Activated CD4-positive, alpha-beta memory T cell treated with anti-CD3 and anti-CD28 coated beads for 36 hours (primary cell): Measurements from ENCODE around the gene MFAP2. TPM values are rescaled to one million over a fixed set of nuclear protein-coding genes. Genes with fewer than 3 reads are reported as not detected.

Source experiments
- CTCF ChIA-PET: fragments of 350-600 bp; sonication (Branson Sonifier 250); formaldehyde crosslinking; loops from one replicate; lab custom pipeline; 2021; ENCODE audit warnings: antibody characterized with exemption, inconsistent platforms; lab: Charles Lee
- POLR2A ChIA-PET: fragments of 350-600 bp; sonication (Branson Sonifier 250); formaldehyde crosslinking; loops from one replicate; lab custom pipeline; 2021; ENCODE audit warnings: antibody characterized with exemption; lab: Charles Lee
- DNase-seq: peaks from one replicate; pipeline ENCODE4 v3.0.0-alpha.2; 2020
- H3K27ac Mint-ChIP-seq: one replicate; pipeline ENCODE4 v1.8.0; 2021; ENCODE audit warnings: mixed read lengths
- H3K27me3 Mint-ChIP-seq: one replicate; pipeline ENCODE4 v1.8.0; 2021; ENCODE audit warnings: mixed read lengths
- H3K36me3 Mint-ChIP-seq: one replicate; pipeline ENCODE4 v1.8.0; 2021; ENCODE audit warnings: mixed read lengths
- H3K4me1 Mint-ChIP-seq: one replicate; pipeline ENCODE4 v1.8.0; 2021; ENCODE audit warnings: low read depth, mixed read lengths
- H3K4me3 Mint-ChIP-seq: one replicate; pipeline ENCODE4 v1.8.0; 2021; ENCODE audit warnings: mild to moderate bottlenecking, mixed read lengths
- H3K9me3 Mint-ChIP-seq: one replicate; pipeline ENCODE4 v1.8.0; 2021; ENCODE audit warnings: mixed read lengths
- intact Hi-C: fragments of 100-400 bp; cut with micrococcal nuclease; formaldehyde crosslinking; loops from one replicate; pipeline ENCODE4 v1.15.1; 2023
- total RNA-seq, 2 experiments: library from RNA; stranded (reverse); gene quantifications; one replicate each; pipeline ENCODE4 v1.2.3, GENCODE V29; 2021

The MFAP2 gene
- total RNA-seq, 2 experiments from 2014 or later, result not detected

DNA sequence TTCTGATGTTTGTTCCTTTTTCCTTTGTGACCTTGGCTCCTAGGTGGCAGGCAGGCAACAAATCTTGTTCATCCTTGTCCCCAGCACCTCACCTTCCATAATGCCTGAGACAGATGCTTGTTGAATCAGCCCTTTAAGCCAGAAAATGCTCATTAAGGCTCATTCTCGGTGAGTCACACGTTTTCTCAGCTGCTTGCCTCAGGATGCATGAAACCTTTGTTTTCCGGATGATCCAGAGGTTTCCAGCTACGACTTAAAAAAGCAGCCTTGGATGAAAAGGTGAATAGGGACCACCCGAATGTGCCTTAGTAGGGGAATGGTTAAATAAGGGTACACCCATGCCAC, 35.9 kb upstream of the MFAP2 start:
- CTCF ChIA-PET, result no interaction called here
- no peaks in the 10 kb centered on the region for H3K9me3 Mint-ChIP-seq
- no peak overlapping the region for H3K4me3 Mint-ChIP-seq
- POLR2A ChIA-PET, result interaction anchor here (0.8 kb wide), 1 partner anchor 102 kb away, joined by 3 read pairs; no protein-coding TSS in a partner anchor
- H3K27me3 Mint-ChIP-seq, result no peaks in the 10 kb centered on the region
- H3K36me3 Mint-ChIP-seq, result peaks cover 18% of the 10 kb centered on the region
- no peak for DNase-seq
- intact Hi-C loops, result no loop called here
- peaks cover 12% of the 10 kb centered on the region for H3K4me1 Mint-ChIP-seq
- H3K27ac Mint-ChIP-seq, result no peak overlapping the region

GRCh38 chr1:17014671-17015567, 34.5 kb upstream of the MFAP2 start:
- POLR2A ChIA-PET, result no interaction called here
- Mint-ChIP-seq H3K9me3 (no peaks in the 10 kb centered on the region), H3K4me1 (peaks cover 19% of the 10 kb centered on the region), H3K36me3 (peaks cover 13% of the 10 kb centered on the region), H3K27me3 (no peaks in the 10 kb centered on the region), H3K4me3 (no peak overlapping the region), H3K27ac (no peak overlapping the region)
- intact Hi-C loops, result no loop called here
- CTCF ChIA-PET, result no interaction called here
- DNase-seq, result no peak

- no peak overlapping the region for H3K27ac Mint-ChIP-seq
- ChIA-PET POLR2A (no interaction called here), CTCF (interaction anchor here (0.5 to 1.5 kb wide), 2 partner anchors 53 to 398 kb away, joined by 3 to 5 read pairs; no protein-coding TSS in a partner anchor)
- DNase-seq, result no peak
- no peak overlapping the region for H3K4me3 Mint-ChIP-seq
- peaks cover 5% of the 10 kb centered on the region for H3K36me3 Mint-ChIP-seq
- no peaks in the 10 kb centered on the region for H3K9me3 Mint-ChIP-seq
- intact Hi-C loops, result no loop called here
- peaks cover 14% of the 10 kb centered on the region for H3K4me1 Mint-ChIP-seq
- H3K27me3 Mint-ChIP-seq, result no peaks in the 10 kb centered on the region
Observed at GRCh38 chr1:17013491-17014320, 33.3 kb upstream of the MFAP2 start.

DNA sequence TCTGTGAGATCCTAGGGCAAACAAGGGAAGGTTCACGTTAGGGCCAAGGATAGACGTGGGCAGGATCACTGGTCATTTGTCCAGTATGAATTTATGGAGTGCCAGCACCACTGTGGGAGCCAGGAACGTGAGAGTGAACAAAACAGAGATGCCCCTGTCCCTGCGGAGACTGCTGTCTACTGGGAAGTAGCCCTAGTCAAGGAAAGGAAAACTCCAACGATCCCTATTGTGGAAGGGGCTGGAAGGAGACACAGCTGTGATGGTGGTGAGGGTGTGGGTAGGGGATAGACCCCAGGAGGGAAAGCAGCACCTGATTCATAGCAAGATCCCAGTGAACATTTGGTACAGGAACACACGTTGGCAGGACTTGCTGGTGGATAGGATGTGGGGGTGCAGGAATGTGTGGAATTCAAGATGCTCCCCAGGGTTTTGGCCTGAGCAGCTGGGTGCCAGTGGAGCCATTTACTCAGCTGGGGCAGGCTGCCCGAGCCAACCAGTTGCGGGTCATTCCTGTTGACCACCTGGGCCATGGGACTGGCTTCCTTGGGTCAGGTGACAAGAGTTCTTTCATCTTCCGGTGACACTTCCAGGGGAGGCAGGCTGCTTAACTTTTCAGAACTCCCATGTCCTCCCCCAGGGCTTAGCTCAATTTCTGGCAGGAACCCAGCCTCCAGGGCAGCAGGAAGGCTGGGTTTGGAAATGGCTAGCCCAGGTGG, 32.5 kb upstream of the MFAP2 start:
- POLR2A ChIA-PET, result no interaction called here

DNA sequence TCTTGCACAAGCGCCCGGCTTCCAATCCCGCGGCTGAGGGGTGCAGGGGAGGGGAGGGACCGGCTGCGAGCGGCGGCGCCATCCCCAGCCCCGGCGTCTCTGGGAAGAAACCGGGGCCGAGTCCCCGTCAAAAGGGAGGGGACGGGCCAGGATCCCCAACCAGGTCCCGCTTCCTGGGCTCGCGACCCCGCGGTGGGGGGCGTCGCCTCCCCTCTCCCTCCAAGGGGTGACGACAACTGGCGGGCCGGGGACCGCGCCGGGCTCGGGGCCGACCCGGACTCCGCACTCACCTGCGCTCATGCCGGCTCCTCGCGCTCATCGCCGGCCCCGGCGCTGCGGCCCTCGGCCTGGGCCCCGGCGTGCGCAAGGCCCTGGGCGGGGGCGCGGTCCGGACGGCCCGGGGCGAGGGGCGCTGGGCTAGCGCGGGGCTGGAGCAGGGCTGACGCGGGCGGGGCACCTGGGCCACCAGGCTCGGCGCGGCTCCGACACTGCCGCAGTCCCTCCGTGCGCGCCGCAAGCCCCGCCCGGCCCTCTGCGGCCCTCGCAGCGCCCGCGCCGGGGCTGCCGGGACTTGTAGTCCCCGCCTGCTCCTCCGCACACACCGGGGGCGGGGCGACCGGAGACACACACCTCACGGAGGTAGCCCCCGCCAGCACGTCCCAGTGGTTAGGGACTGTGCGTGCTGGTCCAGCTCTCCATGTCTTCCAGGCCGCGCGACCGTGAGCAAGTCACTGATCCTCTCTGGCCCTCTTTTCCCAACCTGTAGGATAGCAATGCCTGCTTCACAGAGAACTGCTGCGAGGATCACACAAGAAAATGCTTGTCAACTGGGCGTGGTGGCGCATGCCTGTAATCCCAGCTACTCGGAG, 31.3 kb upstream of the MFAP2 start, which contains the start of gene ATP13A2:
ATP13A2 (minus strand) TSS at position 490 of the 869 bp plus-strand sequence; CDS start at position 300, 190 bp downstream.
- H3K4me1 Mint-ChIP-seq, result peaks cover 14% of the 10 kb centered on the region
- no peaks in the 10 kb centered on the region for H3K9me3 Mint-ChIP-seq
- H3K27me3 Mint-ChIP-seq, result no peaks in the 10 kb centered on the region
- DNase-seq, result peak; percentile 85
- ChIA-PET CTCF (no interaction called here), POLR2A (no interaction called here)
- H3K27ac Mint-ChIP-seq, result peak within 1 kb of the TSS; percentile 28
- intact Hi-C loops, result loop anchor here (1.0 to 2.0 kb wide), 2 partner anchors 43 to 51 kb away; partner anchors contain the start of gene SDHB
- no peaks in the 10 kb centered on the region for H3K36me3 Mint-ChIP-seq
- peak within 1 kb of the TSS; percentile 84 for H3K4me3 Mint-ChIP-seq

More for the DNA sequence above, 32.5 kb upstream of the MFAP2 start:
- H3K27ac Mint-ChIP-seq, result no peak overlapping the region
- no peak overlapping the region for H3K4me3 Mint-ChIP-seq
- H3K4me1 Mint-ChIP-seq, result peaks cover 14% of the 10 kb centered on the region
- H3K36me3 Mint-ChIP-seq, result peaks cover 2% of the 10 kb centered on the region
- CTCF ChIA-PET, result interaction anchor here (1.5 kb wide), 1 partner anchor 53 kb away, joined by 5 read pairs; no protein-coding TSS in a partner anchor
- no peaks in the 10 kb centered on the region for H3K9me3 Mint-ChIP-seq
- DNase-seq, result no peak
- intact Hi-C loops, result no loop called here
- no peaks in the 10 kb centered on the region for H3K27me3 Mint-ChIP-seq

DNA sequence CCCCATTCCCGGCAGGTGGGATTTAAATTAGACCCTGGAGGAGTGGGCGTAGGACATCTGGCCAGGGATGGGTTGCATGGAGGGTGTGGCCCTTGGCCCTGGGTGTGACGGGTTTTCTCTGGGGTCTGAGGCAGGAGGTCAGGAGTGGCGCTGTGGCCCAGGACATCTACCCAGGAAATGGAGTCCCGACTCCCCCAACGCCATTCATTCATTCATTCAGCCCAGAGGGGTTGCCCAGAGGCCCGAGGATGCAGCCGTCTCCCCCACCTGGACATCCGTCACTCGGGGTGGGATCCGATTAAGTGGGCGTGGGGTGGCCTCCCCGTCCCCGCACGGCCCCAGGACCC, 30.6 kb upstream of the MFAP2 start:
- no peak for DNase-seq
- ChIA-PET POLR2A (no interaction called here), CTCF (no interaction called here)
- intact Hi-C loops, result loop anchor here (1.0 to 2.0 kb wide), 2 partner anchors 43 to 50 kb away; partner anchors contain the start of gene SDHB
- Mint-ChIP-seq H3K27ac (peak overlapping the region; percentile 28), H3K9me3 (no peaks in the 10 kb centered on the region), H3K4me3 (peak overlapping the region; percentile 84), H3K36me3 (no peaks in the 10 kb centered on the region), H3K27me3 (no peaks in the 10 kb centered on the region), H3K4me1 (peaks cover 14% of the 10 kb centered on the region)

DNA sequence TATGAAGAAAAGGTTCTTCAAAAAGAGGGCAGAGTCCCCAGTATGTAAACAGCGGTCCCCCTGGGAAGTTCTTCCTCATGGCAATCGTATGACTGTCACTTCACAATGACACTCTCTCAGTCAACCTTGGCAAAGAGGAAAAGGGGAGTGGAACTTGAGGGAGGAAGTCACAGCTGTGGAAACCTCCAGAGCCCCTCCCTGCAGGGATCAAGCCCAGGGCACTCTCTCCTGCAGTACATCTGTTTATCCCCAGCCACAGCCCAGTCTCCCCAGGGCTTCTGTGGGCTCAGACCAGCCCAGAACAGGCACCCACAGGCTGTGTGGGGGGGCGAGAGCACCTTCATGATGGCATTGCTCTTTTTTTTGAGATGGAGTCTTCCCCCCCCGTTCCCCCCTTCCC, 29.3 kb upstream of the MFAP2 start:
- Mint-ChIP-seq H3K4me1 (peaks cover 14% of the 10 kb centered on the region), H3K4me3 (no peak overlapping the region), H3K36me3 (no peaks in the 10 kb centered on the region), H3K27ac (no peak overlapping the region), H3K27me3 (no peaks in the 10 kb centered on the region), H3K9me3 (no peaks in the 10 kb centered on the region)
- POLR2A ChIA-PET, result no interaction called here
- intact Hi-C loops, result loop anchor here (2.0 kb wide), 1 partner anchor 49 kb away; no protein-coding TSS in a partner anchor
- CTCF ChIA-PET, result interaction anchor here (0.7 to 1.3 kb wide), 4 partner anchors 10 to 58 kb away, joined by 3 to 11 read pairs (median 4); no protein-coding TSS in a partner anchor
- DNase-seq, result no peak

GRCh38 chr1:17008208-17008855, 27.9 kb upstream of the MFAP2 start:
- H3K9me3 Mint-ChIP-seq, result no peaks in the 10 kb centered on the region
- POLR2A ChIA-PET, result no interaction called here

DNA sequence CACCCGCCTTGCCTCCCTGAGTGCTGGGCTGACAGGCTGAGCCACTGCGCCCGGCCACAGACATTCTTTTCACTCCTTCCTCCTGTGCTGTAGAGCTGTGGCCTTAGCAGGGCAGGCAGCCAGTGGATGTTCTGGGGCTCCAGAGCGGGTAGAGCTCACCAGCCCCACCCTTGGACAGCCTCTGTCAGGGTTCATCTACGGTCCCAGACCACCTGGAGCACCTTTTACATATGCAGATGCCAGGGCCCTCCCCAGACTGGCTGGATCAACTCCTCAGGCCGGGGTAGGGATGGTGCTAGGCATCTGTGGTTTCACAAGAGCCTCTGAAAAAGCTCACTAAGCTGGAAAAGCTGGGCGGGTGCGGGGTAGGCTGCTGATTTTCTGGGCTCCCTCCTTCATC, 26.7 kb upstream of the MFAP2 start:
- no peaks in the 10 kb centered on the region for H3K27me3 Mint-ChIP-seq
- ChIA-PET POLR2A (no interaction called here), CTCF (no interaction called here)
- DNase-seq, result no peak
- H3K9me3 Mint-ChIP-seq, result no peaks in the 10 kb centered on the region
- no peak overlapping the region for H3K27ac Mint-ChIP-seq
- intact Hi-C loops, result no loop called here
- H3K4me3 Mint-ChIP-seq, result no peak overlapping the region
- H3K36me3 Mint-ChIP-seq, result peaks cover 4% of the 10 kb centered on the region
- H3K4me1 Mint-ChIP-seq, result peaks cover 13% of the 10 kb centered on the region

More at GRCh38 chr1:17008208-17008855, 27.9 kb upstream of the MFAP2 start:
- Mint-ChIP-seq H3K4me3 (no peak overlapping the region), H3K36me3 (peaks cover 4% of the 10 kb centered on the region), H3K4me1 (peaks cover 14% of the 10 kb centered on the region), H3K27me3 (no peaks in the 10 kb centered on the region), H3K27ac (no peak overlapping the region)
- intact Hi-C loops, result no loop called here
- CTCF ChIA-PET, result interaction anchor here (1.3 kb wide), 1 partner anchor 56 kb away, joined by 5 read pairs; no protein-coding TSS in a partner anchor
- no peak for DNase-seq

DNA sequence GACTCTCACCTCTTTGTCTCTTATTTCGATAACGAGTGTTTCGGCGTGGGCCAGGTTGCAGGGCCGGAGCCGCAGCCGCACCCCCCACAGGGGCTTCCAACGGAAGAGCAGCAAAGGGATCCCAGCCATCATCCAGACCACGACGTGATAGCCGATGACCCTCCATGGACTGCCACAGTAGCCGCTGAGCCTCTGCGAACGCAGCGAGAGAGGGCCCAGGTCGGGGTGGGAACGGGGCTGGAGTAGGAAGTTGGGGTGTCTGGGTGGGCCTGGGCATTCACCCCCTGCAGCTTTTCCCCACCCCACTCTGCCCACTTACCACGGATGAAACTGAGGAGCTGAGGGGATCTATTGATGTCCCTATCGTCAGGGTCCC, 24.9 kb upstream of the MFAP2 start:
- no peak overlapping the region for H3K4me3 Mint-ChIP-seq
- POLR2A ChIA-PET, result no interaction called here
- peaks cover 9% of the 10 kb centered on the region for H3K36me3 Mint-ChIP-seq
- H3K9me3 Mint-ChIP-seq, result no peaks in the 10 kb centered on the region
- no peaks in the 10 kb centered on the region for H3K27me3 Mint-ChIP-seq
- CTCF ChIA-PET, result no interaction called here
- DNase-seq, result no peak
- peaks cover 7% of the 10 kb centered on the region for H3K4me1 Mint-ChIP-seq
- intact Hi-C loops, result no loop called here
- H3K27ac Mint-ChIP-seq, result no peak overlapping the region
